K562 (cell line): ENCODE results near the gene DNAH8.

Source experiments
- EZH2 ChIP-seq: IDR thresholded peaks from 2 replicates; pipeline ENCODE4 v1.6.1; 2012; ENCODE audit warnings: low read depth, mild to moderate bottlenecking, inconsistent platforms, low read length, borderline replicate concordance
- KLF6 ChIP-seq: fragments of 250-450 bp; sonication (Bioruptor Pico); IDR thresholded peaks from 2 replicates; pipeline ENCODE4 v1.4.0; 2020; ENCODE audit warnings: mild to moderate bottlenecking, moderate library complexity, borderline replicate concordance
- RNF2 ChIP-seq: sonication (generic); IDR thresholded peaks from 2 replicates; pipeline ENCODE4 v1.6.1; 2016
- TBP ChIP-seq: optimal IDR thresholded peaks from 2 replicates; pipeline ENCODE3; 2011; ENCODE audit warnings: low read depth, low read length, improper control_type of control experiment
- TFAP4 ChIP-seq: sonication (generic); formaldehyde crosslinking; IDR thresholded peaks from 2 replicates; pipeline ENCODE4 v1.8.0; 2022; ENCODE audit warnings: missing genetic modification reagents, mild to moderate bottlenecking, moderate library complexity, borderline replicate concordance
- THRAP3 ChIP-seq: fragments of 450-650 bp; IDR thresholded peaks from 2 replicates; pipeline ENCODE4 v1.6.1; 2016; ENCODE audit warnings: mild to moderate bottlenecking, inconsistent platforms, borderline replicate concordance
- ZNF644 ChIP-seq: fragments of 200-800 bp; sonication (Bioruptor generic); IDR thresholded peaks from 2 replicates; pipeline ENCODE4 v1.6.1; 2016; ENCODE audit warnings: low read depth, missing genetic modification characterization, missing compliant biosample characterization

DNA sequence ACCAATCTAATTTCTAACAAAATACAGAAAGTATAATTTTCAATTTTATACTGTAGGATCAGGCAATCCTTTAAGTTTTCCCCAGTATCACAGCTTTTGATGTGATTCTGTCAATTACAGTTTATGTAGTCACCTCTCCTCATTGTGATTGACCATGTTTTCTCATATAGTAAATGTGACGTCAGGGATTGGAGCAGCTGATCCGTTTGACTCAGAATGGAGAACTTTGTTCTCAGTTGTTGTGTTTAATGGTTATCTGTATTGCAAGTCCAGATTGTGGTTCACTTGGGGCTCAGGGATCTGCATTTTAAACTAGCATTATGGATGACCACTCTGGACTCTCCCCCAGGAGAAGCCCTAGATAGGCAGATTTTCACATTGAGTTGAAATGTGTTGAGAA, 90.6 kb downstream of the DNAH8 start:
- no peak for TF ChIP-seq EZH2
- TF ChIP-seq TBP, result no peak
- TF ChIP-seq KLF6 (CRISPR knock-in tag), result no peak
- no peak for TF ChIP-seq TFAP4 (CRISPR knock-in tag)
- TF ChIP-seq ZNF644 (tag), result no peak
- no peak for TF ChIP-seq THRAP3
- no peak for TF ChIP-seq RNF2
